ENCODE results near the gene CNOT8. TPM values are rescaled to one million over a fixed set of nuclear protein-coding genes. Genes with fewer than 3 reads are reported as not detected.

Gene CNOT8
- total RNA-seq, 1 experiment from 2014 or later: 45.0 TPM

DNA sequence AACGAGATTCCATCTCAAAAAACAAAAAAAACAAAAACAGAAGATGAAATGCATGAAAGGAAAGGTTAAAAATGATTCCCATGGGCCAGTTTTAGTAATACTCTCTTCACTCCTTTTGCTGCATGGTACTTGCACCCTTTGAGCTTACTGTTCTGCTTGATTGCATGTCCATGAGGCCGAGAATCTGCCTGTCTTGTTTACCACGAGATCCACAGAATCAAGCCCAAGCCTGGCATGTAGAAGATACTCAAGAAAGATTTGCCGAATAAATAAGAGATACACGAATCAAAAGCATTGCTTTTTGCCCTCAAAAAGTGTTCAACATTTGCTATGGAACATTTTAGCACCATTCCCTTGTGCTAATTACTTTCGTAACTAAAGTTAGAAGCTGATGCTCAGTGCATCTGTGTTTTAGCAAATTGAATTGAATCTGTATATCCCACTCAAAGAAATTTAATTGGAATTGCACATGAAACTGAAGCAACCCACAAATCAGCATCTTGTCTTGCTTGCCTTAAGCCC, 9.1 kb upstream of the CNOT8 start:
- H3K4me1 ChIP-seq (ENCODE audit: control insufficient read depth in 1 of 2, insufficient read depth in 2 of 2, low read length in 2 of 2): no peaks in the 10 kb centered on the region
- ChIA-PET POLR2A (no interaction called here), RAD21 (ENCODE audit: low non-redundant PET in 1 of 2, low total read pairs in 2 of 2, uncharacterized antibody in 2 of 2, unreplicated experiment in 2 of 2) (no interaction called here), CTCF (no interaction called here)
- H3K79me2 ChIP-seq (ENCODE audit: insufficient read depth, low read length): no peaks in the 10 kb centered on the region
- no peak overlapping the region for H2AFZ ChIP-seq (ENCODE audit: low read depth, low read length, poor library complexity, severe bottlenecking)
- no peaks in the 10 kb centered on the region for H4K20me1 ChIP-seq (ENCODE audit: insufficient read depth)
- no peaks in the 10 kb centered on the region for H3K27me3 ChIP-seq (ENCODE audit: insufficient read depth, low read length)
- DNase-seq (ENCODE audit: low read depth, low spot score): no peak
- no peaks in the 10 kb centered on the region for H3K9me3 ChIP-seq (ENCODE audit: control insufficient read depth in 1 of 2, insufficient read depth in 1 of 2, low read depth in 1 of 2, low read length in 2 of 2)
- H3K9me2 ChIP-seq (ENCODE audit: insufficient read depth): no peaks in the 10 kb centered on the region
- no TSS peak for BruUV-seq (replicated peaks)
- no peak overlapping the region for H3K4me2 ChIP-seq (ENCODE audit: low read length)
- no peaks in the 10 kb centered on the region for H3K36me3 ChIP-seq (ENCODE audit: control insufficient read depth in 1 of 2, insufficient read depth in 2 of 2, low read length in 2 of 2)
- no peak overlapping the region for H3K9ac ChIP-seq (ENCODE audit: low read length)
- no peak overlapping the region for H3K27ac ChIP-seq (ENCODE audit: low read depth, low read length)
- intact Hi-C loops (cut with micrococcal nuclease): no loop called here
- H3K4me3 ChIP-seq (replicated peaks in 1 of 2; ENCODE audit: low read depth in 1 of 2, low read length in 2 of 2): no peak overlapping the region
- ATAC-seq: no peak
- TF ChIP-seq, protein P1, sequence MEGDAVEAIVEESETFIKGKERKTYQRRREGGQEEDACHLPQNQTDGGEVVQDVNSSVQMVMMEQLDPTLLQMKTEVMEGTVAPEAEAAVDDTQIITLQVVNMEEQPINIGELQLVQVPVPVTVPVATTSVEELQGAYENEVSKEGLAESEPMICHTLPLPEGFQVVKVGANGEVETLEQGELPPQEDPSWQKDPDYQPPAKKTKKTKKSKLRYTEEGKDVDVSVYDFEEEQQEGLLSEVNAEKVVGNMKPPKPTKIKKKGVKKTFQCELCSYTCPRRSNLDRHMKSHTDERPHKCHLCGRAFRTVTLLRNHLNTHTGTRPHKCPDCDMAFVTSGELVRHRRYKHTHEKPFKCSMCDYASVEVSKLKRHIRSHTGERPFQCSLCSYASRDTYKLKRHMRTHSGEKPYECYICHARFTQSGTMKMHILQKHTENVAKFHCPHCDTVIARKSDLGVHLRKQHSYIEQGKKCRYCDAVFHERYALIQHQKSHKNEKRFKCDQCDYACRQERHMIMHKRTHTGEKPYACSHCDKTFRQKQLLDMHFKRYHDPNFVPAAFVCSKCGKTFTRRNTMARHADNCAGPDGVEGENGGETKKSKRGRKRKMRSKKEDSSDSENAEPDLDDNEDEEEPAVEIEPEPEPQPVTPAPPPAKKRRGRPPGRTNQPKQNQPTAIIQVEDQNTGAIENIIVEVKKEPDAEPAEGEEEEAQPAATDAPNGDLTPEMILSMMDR (IDR thresholded peaks at IDR 0.05 in 2 of 3, conservative IDR thresholded peaks at IDR 0.05 in 1 of 3; ENCODE audit: borderline replicate concordance in 1 of 3, insufficient read depth in 1 of 3, low read depth in 2 of 3, low read length in 2 of 3): no peak
- TF ChIP-seq CEBPB (IDR thresholded peaks at IDR 0.05; ENCODE audit: low read depth) (no peak), POLR2A (IDR thresholded peaks at IDR 0.05; ENCODE audit: borderline replicate concordance, extremely low read depth, insufficient read depth, insufficient read length) (no peak), SIN3A (IDR thresholded peaks at IDR 0.05; ENCODE audit: low read depth) (no peak), ZNF274 (IDR thresholded peaks at IDR 0.05; ENCODE audit: low read depth, low read length) (no peak), TCF7L2 (IDR thresholded peaks at IDR 0.05; ENCODE audit: borderline replicate concordance, extremely low read depth, insufficient read depth, insufficient read length) (no peak)
- TF ChIP-seq, protein P2, sequence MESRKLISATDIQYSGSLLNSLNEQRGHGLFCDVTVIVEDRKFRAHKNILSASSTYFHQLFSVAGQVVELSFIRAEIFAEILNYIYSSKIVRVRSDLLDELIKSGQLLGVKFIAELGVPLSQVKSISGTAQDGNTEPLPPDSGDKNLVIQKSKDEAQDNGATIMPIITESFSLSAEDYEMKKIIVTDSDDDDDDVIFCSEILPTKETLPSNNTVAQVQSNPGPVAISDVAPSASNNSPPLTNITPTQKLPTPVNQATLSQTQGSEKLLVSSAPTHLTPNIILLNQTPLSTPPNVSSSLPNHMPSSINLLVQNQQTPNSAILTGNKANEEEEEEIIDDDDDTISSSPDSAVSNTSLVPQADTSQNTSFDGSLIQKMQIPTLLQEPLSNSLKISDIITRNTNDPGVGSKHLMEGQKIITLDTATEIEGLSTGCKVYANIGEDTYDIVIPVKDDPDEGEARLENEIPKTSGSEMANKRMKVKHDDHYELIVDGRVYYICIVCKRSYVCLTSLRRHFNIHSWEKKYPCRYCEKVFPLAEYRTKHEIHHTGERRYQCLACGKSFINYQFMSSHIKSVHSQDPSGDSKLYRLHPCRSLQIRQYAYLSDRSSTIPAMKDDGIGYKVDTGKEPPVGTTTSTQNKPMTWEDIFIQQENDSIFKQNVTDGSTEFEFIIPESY (IDR thresholded peaks at IDR 0.05; ENCODE audit: extremely low read depth, insufficient replicate concordance, low read length): no peak
